Measurements from ENCODE around the gene DPP7. TPM values are rescaled to one million over a fixed set of nuclear protein-coding genes. Genes with fewer than 3 reads are reported as not detected.

The DPP7 gene
- total RNA-seq, 4 donors from 2014 or later: 71.4 to 139 (median 96.5) TPM

DNA sequence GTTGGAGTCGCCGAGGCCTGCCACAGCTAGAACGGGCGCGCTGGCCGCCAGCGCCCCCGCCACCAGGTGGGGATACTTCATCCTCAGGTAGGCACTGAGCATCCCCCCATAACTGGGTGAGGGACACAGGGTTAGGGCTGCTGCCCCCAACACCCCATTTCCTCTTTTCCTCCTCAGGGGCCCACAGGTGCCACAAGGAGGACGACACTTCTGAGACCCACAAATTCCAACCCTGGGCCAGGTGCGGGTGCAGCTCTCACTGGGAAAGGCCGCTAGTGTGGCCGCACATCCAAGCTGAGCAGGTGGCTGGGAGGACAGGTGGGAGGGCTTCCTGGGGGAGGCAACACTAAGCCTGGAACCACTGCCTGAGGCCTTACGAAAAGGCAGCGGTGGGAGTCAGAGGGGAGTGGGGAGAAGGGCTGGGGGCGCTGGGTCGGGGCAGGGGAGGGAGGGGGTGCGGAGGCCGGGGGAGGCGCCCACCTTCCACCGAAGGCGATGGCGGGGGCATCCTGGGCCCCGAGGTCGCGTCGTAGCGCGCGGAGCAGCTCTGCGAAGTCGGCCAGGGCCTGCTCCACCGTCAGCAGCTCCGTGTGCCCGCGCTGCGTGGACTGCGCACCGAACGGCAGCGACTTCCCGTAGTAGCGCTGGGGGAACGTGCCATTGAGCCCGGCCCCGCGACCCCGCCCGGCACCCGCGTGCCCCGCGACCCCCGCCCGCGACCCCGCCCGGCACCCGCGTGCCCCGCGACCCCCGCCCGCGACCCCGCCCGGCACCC lies 961 bp downstream of the DPP7 start:
- H3K27ac ChIP-seq: no peak overlapping the region
- TF ChIP-seq, protein P1, sequence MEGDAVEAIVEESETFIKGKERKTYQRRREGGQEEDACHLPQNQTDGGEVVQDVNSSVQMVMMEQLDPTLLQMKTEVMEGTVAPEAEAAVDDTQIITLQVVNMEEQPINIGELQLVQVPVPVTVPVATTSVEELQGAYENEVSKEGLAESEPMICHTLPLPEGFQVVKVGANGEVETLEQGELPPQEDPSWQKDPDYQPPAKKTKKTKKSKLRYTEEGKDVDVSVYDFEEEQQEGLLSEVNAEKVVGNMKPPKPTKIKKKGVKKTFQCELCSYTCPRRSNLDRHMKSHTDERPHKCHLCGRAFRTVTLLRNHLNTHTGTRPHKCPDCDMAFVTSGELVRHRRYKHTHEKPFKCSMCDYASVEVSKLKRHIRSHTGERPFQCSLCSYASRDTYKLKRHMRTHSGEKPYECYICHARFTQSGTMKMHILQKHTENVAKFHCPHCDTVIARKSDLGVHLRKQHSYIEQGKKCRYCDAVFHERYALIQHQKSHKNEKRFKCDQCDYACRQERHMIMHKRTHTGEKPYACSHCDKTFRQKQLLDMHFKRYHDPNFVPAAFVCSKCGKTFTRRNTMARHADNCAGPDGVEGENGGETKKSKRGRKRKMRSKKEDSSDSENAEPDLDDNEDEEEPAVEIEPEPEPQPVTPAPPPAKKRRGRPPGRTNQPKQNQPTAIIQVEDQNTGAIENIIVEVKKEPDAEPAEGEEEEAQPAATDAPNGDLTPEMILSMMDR (IDR thresholded peaks at IDR 0.05): no peak
- TF ChIP-seq POLR2A (IDR thresholded peaks at IDR 0.05): no peak
- no peak for TF ChIP-seq POLR2AphosphoS5 (IDR thresholded peaks at IDR 0.05)
- no peak for TF ChIP-seq EP300 (IDR thresholded peaks at IDR 0.05)
- DNase-seq (ENCODE audit: low spot score in 2 of 2): peak in 1 of 2 donors; percentile 55
- H3K4me3 ChIP-seq: peak overlapping the region; percentile 88
- H3K27me3 ChIP-seq: peaks cover 3% of the 10 kb centered on the region
- no peaks in the 10 kb centered on the region for H3K9me3 ChIP-seq
- WGBS: 100% methylated on average over 3 of the region's 66 CpGs
- peaks cover 44% of the 10 kb centered on the region for H3K36me3 ChIP-seq
- H3K4me1 ChIP-seq: peaks cover 22% of the 10 kb centered on the region

DNA sequence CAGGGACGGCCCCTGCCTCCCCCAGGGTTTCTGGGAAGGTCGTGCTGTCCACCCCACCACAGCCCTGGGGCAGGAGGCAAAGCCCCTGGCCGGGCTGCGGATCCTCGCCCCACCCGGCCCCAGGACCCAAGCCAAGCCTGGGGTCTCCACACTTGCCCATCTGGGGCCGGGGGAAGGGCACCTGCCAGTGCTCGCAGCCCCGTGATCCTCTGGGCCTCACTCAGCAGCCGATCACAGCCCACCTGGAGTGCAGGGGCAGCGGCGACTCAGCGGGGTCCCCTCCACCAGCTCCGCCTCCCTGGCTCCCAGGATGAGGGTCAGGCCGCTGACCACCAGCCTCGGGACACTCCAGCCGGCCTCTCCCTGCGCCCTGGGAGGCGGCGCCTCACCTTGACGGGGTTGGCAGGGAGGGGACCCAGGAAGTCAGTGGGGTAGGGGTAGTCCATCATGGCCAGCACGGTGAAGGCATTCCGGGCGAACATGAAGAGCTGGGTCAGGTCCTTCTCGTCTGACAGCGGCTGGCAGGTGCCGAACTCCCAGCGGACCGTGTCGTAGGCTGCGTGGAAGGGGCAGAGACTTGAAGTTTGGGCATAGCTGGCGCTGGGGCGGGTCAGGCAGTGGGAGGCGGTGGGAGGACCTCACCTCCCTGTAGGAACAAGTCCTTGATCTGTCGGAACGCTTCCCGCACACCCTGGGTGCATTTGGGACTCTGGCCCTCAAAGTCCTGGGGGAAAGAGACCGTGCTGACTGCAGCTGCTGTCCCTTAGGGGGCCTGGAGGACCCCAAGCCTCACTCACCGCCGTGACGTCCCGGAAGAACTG lies 1.8 kb downstream of the DPP7 start:
- H3K36me3 ChIP-seq: peaks cover 52% of the 10 kb centered on the region
- no peak for DNase-seq (ENCODE audit: low spot score in 2 of 2)
- WGBS: 86% methylated on average over 15 of the region's 42 CpGs

DNA sequence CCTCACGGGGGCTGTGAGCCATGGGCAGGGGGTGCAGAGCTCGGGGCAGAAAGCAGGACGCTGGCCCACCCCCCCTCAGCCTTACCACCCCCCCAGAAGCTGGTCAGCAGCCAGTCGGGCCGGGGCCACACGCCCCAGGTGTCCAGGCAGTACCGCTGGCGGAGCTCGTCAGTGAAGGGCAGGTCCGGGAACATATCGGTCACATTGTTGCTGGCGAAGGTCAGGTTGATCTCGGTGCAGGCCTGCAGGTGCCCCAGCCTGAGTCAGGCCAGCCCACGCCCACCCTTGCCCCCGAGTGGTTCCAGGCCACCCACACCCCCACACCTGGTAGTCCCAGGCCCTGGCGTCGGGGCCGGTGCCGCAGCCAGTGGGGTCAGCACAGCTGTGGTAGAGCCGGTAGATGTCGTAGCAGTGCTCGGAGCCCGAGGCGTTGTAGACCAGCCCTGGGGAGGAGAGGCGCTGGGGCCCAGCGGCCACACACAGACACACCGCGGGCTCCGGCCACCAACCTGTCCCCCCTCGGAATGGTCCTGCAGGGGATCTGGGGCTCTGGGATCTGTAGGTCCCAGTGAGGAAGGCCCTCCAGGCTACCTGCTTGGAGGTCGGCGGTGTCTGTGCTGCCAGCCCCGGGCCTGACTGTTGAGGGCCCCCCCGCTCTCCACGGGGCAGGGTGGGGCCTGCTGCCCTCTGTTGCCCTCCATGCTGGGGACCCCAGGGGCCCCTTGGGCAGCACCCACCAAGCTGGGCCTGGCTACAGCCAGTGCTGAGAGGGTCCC lies 2.6 kb downstream of the DPP7 start:
- no peak for DNase-seq (ENCODE audit: low spot score in 2 of 2)
- Histone ChIP-seq H3K27me3 (no peaks in the 10 kb centered on the region), H3K4me3 (no peak overlapping the region), H3K9me3 (no peaks in the 10 kb centered on the region), H3K36me3 (peaks cover 60% of the 10 kb centered on the region), H3K4me1 (peaks cover 22% of the 10 kb centered on the region), H3K27ac (no peak overlapping the region)
- 93% methylated on average over 9 of the region's 35 CpGs for WGBS
- TF ChIP-seq POLR2AphosphoS5 (IDR thresholded peaks at IDR 0.05): no peak
- TF ChIP-seq, protein P1 (IDR thresholded peaks at IDR 0.05): no peak

More for the DNA sequence above, 1.8 kb downstream of the DPP7 start:
- Histone ChIP-seq H3K27ac (no peak overlapping the region), H3K27me3 (peaks cover 3% of the 10 kb centered on the region), H3K4me3 (no peak overlapping the region), H3K4me1 (peaks cover 22% of the 10 kb centered on the region), H3K9me3 (no peaks in the 10 kb centered on the region)
- TF ChIP-seq POLR2AphosphoS5 (IDR thresholded peaks at IDR 0.05) (no peak), POLR2A (IDR thresholded peaks at IDR 0.05) (no peak)
- TF ChIP-seq, protein P1 (IDR thresholded peaks at IDR 0.05): no peak

DNA sequence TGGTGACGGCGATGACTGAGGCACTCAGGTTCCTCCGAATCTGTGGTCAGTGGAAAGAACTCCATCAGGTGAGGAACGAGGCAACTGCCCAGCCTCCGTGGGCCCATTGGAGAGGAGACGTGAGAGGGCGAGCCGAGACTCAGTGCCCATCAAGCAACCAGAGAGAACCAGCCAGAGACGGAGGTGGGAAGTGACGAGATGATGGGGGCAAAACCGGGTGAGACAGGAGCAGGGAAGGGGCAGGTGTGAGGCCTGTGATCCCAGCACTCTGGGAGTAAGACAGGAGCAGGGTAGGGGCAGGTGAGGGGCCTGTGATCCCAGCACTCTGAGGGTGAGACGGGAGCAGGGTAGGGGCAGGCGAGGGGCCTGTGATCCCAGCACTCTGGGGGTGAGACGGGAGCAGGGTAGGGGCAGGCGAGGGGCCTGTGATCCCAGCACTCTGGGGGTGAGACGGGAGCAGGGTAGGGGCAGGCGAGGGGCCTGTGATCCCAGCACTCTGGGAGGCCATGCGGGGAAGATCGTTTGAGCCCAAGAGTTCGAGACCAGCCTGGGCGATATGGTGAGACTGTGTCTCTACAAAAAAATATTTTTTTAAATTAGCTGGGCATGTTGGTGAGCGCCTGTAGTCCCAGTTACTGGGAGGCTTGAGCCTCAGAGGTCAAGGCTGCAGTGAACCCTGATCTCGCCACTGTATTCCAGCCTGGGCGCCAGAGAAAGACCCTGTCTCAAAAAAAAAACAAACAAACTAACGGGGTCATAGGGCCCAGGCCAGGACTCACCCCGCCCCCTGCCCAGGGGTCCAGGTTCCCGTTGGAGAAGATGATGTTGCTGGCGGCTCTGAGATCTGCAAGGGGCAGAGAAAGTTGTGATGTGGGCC lies 3.4 kb downstream of the DPP7 start:
- Histone ChIP-seq H3K36me3 (peaks cover 69% of the 10 kb centered on the region), H3K4me1 (peaks cover 22% of the 10 kb centered on the region), H3K27ac (no peak overlapping the region), H3K27me3 (no peaks in the 10 kb centered on the region), H3K9me3 (no peaks in the 10 kb centered on the region), H3K4me3 (no peak overlapping the region)
- TF ChIP-seq EP300 (IDR thresholded peaks at IDR 0.05) (no peak), POLR2A (IDR thresholded peaks at IDR 0.05) (no peak), POLR2AphosphoS5 (IDR thresholded peaks at IDR 0.05) (no peak)
- TF ChIP-seq, protein P1 (IDR thresholded peaks at IDR 0.05): no peak
- WGBS: 89% methylated on average over 28 of the region's 28 CpGs
- DNase-seq (ENCODE audit: low spot score in 2 of 2): no peak

Measured in suprapubic skin (tissue), 4 donors.